Activated naive CD4-positive, alpha-beta T cell treated with anti-CD3 and anti-CD28 coated beads, Interleukin-2, amount 10 ng/mL, durations not matched to agents 7 days and 5 days (primary cell): ENCODE data around the gene SRI.

ENCODE experiments used
- CTCF ChIA-PET: fragments of 350-600 bp; sonication (Branson Sonifier 250); formaldehyde crosslinking; loops from one replicate; lab custom pipeline; 2021; ENCODE audit warnings: antibody characterized with exemption; lab: Charles Lee
- DNase-seq: peaks from one replicate; pipeline ENCODE4 v3.0.0-alpha.2; 2020
- H3K27ac Mint-ChIP-seq: one replicate; pipeline ENCODE4 v1.8.0; 2021; ENCODE audit warnings: mild to moderate bottlenecking, moderate library complexity, mixed read lengths
- H3K27me3 Mint-ChIP-seq: one replicate; pipeline ENCODE4 v1.8.0; 2021; ENCODE audit warnings: mild to moderate bottlenecking, mixed read lengths
- H3K36me3 Mint-ChIP-seq: one replicate; pipeline ENCODE4 v1.8.0; 2021; ENCODE audit warnings: mixed read lengths
- H3K4me1 Mint-ChIP-seq: one replicate; pipeline ENCODE4 v1.8.0; 2021; ENCODE audit warnings: mixed read lengths
- H3K4me3 Mint-ChIP-seq: one replicate; pipeline ENCODE4 v1.8.0; 2021; ENCODE audit warnings: mild to moderate bottlenecking, moderate library complexity, mixed read lengths
- H3K9me3 Mint-ChIP-seq: one replicate; pipeline ENCODE4 v1.8.0; 2021; ENCODE audit warnings: mixed read lengths

The SRI gene

GRCh38 chr7:88215295-88215694 lies 4.5 kb downstream of the SRI start:
- H3K9me3 Mint-ChIP-seq = no peaks in the 10 kb centered on the region
- H3K36me3 Mint-ChIP-seq = peaks cover 32% of the 10 kb centered on the region
- CTCF ChIA-PET = no interaction called here
- no peak for DNase-seq
- H3K27ac Mint-ChIP-seq = no peak overlapping the region
- H3K4me1 Mint-ChIP-seq = peaks cover 27% of the 10 kb centered on the region
- H3K4me3 Mint-ChIP-seq = no peak overlapping the region
- no peaks in the 10 kb centered on the region for H3K27me3 Mint-ChIP-seq

DNA sequence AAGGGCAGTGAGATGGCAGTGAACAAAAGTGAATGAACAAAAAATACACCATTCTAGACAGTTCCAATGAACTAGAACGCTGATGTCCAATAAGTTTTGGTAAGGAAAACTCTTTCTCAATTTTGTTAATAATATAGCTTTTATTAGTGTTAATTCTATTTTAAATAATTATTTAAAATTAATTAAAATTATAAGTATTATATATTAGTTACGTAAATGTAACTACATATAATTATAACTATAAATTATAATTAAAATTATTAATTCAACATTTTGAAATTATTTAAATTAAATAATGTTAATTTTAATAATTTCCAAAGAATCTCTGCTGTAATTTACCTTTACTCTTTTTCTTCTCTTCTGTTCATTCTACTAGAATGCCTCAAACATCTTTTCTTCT lies 5.4 kb downstream of the SRI start:
- Mint-ChIP-seq H3K36me3 (peaks cover 40% of the 10 kb centered on the region), H3K9me3 (no peaks in the 10 kb centered on the region), H3K27me3 (no peaks in the 10 kb centered on the region), H3K4me3 (no peak overlapping the region), H3K4me1 (peaks cover 24% of the 10 kb centered on the region), H3K27ac (no peak overlapping the region)
- CTCF ChIA-PET = no interaction called here
- DNase-seq = no peak

GRCh38 chr7:88212918-88213317 lies 6.9 kb downstream of the SRI start:
- Mint-ChIP-seq H3K4me1 (peaks cover 14% of the 10 kb centered on the region), H3K27me3 (no peaks in the 10 kb centered on the region), H3K4me3 (no peak overlapping the region), H3K9me3 (no peaks in the 10 kb centered on the region), H3K27ac (no peak overlapping the region), H3K36me3 (peaks cover 48% of the 10 kb centered on the region)
- no peak for DNase-seq
- CTCF ChIA-PET = no interaction called here

DNA sequence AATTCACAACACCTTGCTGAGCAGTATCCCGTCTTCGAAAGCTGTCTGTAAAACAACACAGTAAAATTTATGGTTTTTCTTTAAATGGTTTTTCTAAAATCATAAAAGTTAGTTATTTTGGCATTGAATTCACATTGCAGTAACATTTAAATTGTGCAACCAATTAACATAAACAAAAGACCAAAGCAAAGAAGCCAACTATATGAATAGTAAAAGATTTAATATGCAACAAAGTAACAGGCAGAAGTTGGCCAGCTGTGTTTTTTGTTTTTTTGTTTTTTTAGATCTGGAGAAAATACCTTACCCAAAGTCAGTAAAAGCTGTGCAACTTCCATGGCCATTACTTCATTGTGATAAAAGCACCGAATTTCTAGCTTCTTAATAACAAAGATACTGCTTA lies 11.3 kb downstream of the SRI start:
- Mint-ChIP-seq H3K27ac (no peak overlapping the region), H3K36me3 (peaks cover 62% of the 10 kb centered on the region), H3K27me3 (no peaks in the 10 kb centered on the region), H3K4me1 (no peaks in the 10 kb centered on the region), H3K9me3 (no peaks in the 10 kb centered on the region), H3K4me3 (no peak overlapping the region)
- CTCF ChIA-PET = interaction anchor here (0.7 to 1.6 kb wide), 2 partner anchors 12 to 78 kb away, joined by 3 read pairs; no protein-coding TSS in a partner anchor
- no peak for DNase-seq

- no peak for DNase-seq
- no peak overlapping the region for H3K4me3 Mint-ChIP-seq
- peaks cover 59% of the 10 kb centered on the region for H3K36me3 Mint-ChIP-seq
- H3K27me3 Mint-ChIP-seq = no peaks in the 10 kb centered on the region
- H3K4me1 Mint-ChIP-seq = no peaks in the 10 kb centered on the region
- H3K27ac Mint-ChIP-seq = no peak overlapping the region
- H3K9me3 Mint-ChIP-seq = no peaks in the 10 kb centered on the region
- CTCF ChIA-PET = no interaction called here
Measured at GRCh38 chr7:88206254-88206653, 13.6 kb downstream of the SRI start.

DNA sequence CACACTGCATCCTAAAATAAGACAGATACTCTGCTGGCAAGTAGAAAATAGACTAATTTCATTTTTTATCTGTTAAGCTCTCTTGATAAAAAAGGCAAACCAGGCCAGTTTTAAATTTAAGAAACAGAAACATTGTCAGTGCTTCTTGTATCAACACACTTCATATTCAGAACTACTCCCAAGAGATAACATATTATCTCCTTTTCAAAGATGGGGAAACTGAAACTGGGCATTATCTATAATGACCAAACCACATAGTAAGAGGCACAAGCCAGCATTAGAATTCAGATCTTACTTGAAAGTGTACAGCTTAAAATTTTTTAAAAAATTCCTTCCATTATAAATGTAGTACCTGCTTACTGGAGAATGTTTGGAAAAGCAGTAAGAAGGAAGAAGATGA lies 14.7 kb downstream of the SRI start:
- H3K27ac Mint-ChIP-seq = no peak overlapping the region
- peaks cover 55% of the 10 kb centered on the region for H3K36me3 Mint-ChIP-seq
- no peak overlapping the region for H3K4me3 Mint-ChIP-seq
- H3K27me3 Mint-ChIP-seq = no peaks in the 10 kb centered on the region
- CTCF ChIA-PET = no interaction called here
- DNase-seq = no peak
- H3K9me3 Mint-ChIP-seq = no peaks in the 10 kb centered on the region
- H3K4me1 Mint-ChIP-seq = no peaks in the 10 kb centered on the region

DNA sequence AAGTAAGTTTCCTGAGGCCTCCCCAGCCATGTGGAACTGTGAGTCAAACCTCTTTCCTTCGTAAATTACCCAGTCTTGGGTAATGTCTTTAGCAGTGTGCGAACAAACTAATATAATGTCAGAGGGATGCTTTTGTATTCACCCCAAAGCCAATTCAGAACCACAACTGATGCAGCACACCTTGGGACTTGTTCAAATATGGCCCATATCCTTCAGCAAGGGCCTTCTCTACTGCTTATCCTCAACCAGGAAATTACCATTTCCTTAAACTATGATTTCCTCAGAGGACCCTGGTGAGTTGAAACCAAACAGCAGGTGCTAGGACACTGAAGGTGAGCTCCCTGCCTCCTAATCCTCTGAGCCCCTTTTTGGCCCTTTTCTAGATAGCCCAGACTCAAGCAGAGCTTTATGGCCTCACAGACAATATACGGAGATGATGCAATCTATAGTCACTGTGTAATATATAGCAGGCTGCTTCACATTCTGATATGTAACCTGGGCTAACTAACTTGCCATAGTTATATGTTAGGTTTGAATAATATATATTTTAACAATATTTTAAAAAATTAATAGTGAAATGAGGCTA lies 15.2 kb downstream of the SRI start:
- peaks cover 49% of the 10 kb centered on the region for H3K36me3 Mint-ChIP-seq
- H3K27ac Mint-ChIP-seq = no peak overlapping the region
- no peaks in the 10 kb centered on the region for H3K27me3 Mint-ChIP-seq

DNA sequence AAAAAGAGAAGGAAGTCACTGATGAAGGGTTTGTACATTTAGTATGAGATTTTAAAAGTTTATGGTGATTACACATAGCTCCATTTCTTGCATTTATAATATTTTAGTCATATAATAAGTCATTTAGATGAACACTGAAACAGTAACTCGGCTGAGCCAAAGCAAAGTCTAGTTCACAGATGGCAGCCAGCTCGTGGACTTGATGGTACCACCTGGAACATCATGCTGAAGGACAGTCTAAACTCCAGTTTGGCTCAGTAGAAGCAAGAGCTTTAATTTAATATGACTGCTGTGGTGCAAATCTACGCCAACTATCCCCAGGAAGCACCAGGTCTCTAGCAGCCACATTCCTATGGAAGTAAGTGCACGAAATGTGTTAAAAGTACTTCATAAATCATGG lies 16.4 kb downstream of the SRI start:
- Mint-ChIP-seq H3K27ac (no peak overlapping the region), H3K9me3 (no peaks in the 10 kb centered on the region), H3K4me3 (no peak overlapping the region), H3K4me1 (no peaks in the 10 kb centered on the region), H3K36me3 (peaks cover 43% of the 10 kb centered on the region), H3K27me3 (no peaks in the 10 kb centered on the region)
- no peak for DNase-seq
- CTCF ChIA-PET = interaction anchor here (1.1 kb wide), 1 partner anchor 17 kb away, joined by 3 read pairs; the partner anchor contains the start of gene SRI

More for the DNA sequence above, 15.2 kb downstream of the SRI start:
- no peak for DNase-seq
- no peaks in the 10 kb centered on the region for H3K4me1 Mint-ChIP-seq
- no peaks in the 10 kb centered on the region for H3K9me3 Mint-ChIP-seq
- CTCF ChIA-PET = no interaction called here
- H3K4me3 Mint-ChIP-seq = no peak overlapping the region

DNA sequence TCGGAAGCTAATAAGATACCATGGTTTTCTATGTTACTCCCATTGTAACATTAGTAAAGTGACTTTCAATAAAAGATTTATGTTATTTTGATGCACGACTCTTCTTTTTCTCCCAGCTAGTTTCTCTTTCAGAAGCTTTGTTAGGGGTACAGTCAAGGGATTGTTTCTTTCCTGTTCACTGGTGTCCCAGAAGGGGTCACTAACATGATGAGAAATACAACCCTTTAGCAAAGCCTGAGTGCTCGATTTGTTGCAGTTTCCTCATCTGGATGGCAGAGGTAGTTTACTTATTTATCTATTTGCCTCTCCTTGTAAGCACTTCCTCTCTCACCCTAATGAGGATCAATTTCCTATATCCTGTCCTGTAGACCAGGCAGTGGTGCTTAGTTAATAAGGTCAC lies 17.0 kb downstream of the SRI start:
- Mint-ChIP-seq H3K9me3 (no peaks in the 10 kb centered on the region), H3K36me3 (peaks cover 39% of the 10 kb centered on the region), H3K27me3 (no peaks in the 10 kb centered on the region), H3K4me3 (no peak overlapping the region), H3K4me1 (no peaks in the 10 kb centered on the region), H3K27ac (no peak overlapping the region)
- no peak for DNase-seq
- CTCF ChIA-PET = no interaction called here

DNA sequence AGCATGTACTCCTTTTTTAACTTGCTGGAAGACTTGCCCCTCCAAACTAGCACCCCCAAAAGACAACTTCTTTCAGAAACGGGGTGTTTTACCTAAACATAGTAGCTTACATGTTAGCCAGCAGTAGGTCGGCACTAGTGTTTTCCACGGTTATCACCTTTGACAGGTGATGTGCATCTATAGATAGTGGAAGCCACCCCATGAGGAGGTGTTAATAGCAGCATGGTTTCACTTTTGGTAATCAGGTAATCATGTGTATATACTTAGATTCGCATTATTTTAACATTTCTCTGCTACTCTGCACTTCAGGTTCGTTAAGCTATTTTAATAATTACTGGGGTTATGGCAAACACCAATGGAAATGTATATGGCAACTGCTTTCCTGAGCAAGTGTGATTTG lies 17.6 kb downstream of the SRI start:
- DNase-seq = no peak
- CTCF ChIA-PET = no interaction called here
- Mint-ChIP-seq H3K4me3 (no peak overlapping the region), H3K27ac (no peak overlapping the region), H3K9me3 (no peaks in the 10 kb centered on the region), H3K27me3 (no peaks in the 10 kb centered on the region), H3K4me1 (no peaks in the 10 kb centered on the region), H3K36me3 (peaks cover 34% of the 10 kb centered on the region)

- Mint-ChIP-seq H3K36me3 (peaks cover 28% of the 10 kb centered on the region), H3K9me3 (no peaks in the 10 kb centered on the region), H3K27ac (no peak overlapping the region), H3K27me3 (no peaks in the 10 kb centered on the region), H3K4me1 (no peaks in the 10 kb centered on the region), H3K4me3 (no peak overlapping the region)
- DNase-seq = no peak
- CTCF ChIA-PET = no interaction called here
Measured at GRCh38 chr7:88201305-88201704, 18.5 kb downstream of the SRI start.

DNA sequence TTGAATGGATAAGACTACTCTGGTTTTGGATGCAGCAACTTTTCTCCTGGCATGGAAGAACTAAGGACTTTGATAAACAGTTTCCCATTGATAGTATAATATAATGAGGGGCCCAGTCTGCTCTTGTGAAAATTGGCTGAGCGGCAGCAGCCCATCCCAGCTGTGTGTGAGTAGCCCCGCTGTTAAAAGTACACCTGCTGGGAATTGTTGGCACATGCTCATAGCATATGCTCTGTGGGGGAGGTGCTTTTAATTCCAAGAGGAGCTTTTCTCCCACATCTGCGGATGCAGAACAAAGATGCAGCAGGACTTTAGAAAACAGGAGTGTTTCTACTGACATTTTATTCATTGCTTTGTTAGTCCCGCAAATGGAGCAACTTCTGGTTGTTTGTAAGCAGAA lies 19.0 kb downstream of the SRI start:
- CTCF ChIA-PET = no interaction called here
- Mint-ChIP-seq H3K4me3 (no peak overlapping the region), H3K27ac (no peak overlapping the region), H3K27me3 (no peaks in the 10 kb centered on the region), H3K9me3 (no peaks in the 10 kb centered on the region), H3K4me1 (no peaks in the 10 kb centered on the region), H3K36me3 (peaks cover 23% of the 10 kb centered on the region)
- DNase-seq = no peak

DNA sequence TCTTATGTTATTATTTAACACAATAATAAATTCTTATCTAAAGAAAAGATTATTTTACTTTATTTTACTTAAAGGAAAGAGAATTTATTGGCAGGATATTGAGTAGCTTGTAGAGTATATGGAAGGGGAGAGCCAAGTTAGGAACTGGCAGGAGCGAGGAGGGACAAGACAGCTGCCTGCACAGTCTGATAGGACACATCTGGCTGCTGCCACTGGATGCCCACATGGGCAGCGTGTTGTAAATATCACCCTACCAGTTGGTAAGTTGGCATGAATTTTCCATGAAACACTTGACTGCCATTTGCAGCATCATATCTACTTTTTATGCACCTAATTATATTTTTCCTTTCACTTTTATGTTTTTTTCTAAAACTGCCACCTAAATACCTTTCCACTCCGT lies 19.6 kb downstream of the SRI start:
- no peaks in the 10 kb centered on the region for H3K4me1 Mint-ChIP-seq
- no peaks in the 10 kb centered on the region for H3K27me3 Mint-ChIP-seq
- CTCF ChIA-PET = no interaction called here
- H3K4me3 Mint-ChIP-seq = no peak overlapping the region
- peaks cover 19% of the 10 kb centered on the region for H3K36me3 Mint-ChIP-seq
- no peaks in the 10 kb centered on the region for H3K9me3 Mint-ChIP-seq
- no peak overlapping the region for H3K27ac Mint-ChIP-seq
- DNase-seq = no peak

- no peaks in the 10 kb centered on the region for H3K36me3 Mint-ChIP-seq
- no peaks in the 10 kb centered on the region for H3K27me3 Mint-ChIP-seq
- H3K4me1 Mint-ChIP-seq = no peaks in the 10 kb centered on the region
- H3K9me3 Mint-ChIP-seq = no peaks in the 10 kb centered on the region
- DNase-seq = no peak
- CTCF ChIA-PET = interaction anchor here (1.2 kb wide), 1 partner anchor 22 kb away, joined by 3 read pairs; no protein-coding TSS in a partner anchor
- H3K4me3 Mint-ChIP-seq = no peak overlapping the region
- H3K27ac Mint-ChIP-seq = no peak overlapping the region
Measured at GRCh38 chr7:88191911-88192310, 27.9 kb downstream of the SRI start.

GRCh38 chr7:88185650-88186049 lies 34.2 kb downstream of the SRI start:
- Mint-ChIP-seq H3K4me1 (no peaks in the 10 kb centered on the region), H3K27me3 (no peaks in the 10 kb centered on the region), H3K36me3 (no peaks in the 10 kb centered on the region), H3K27ac (no peak overlapping the region), H3K9me3 (no peaks in the 10 kb centered on the region), H3K4me3 (no peak overlapping the region)
- CTCF ChIA-PET = no interaction called here
- DNase-seq = no peak
